ENCODE measurements around the gene SHFL. TPM values are rescaled to one million over a fixed set of nuclear protein-coding genes. Genes with fewer than 3 reads are reported as not detected.

SHFL gene
- polyA plus RNA-seq, 1 of the 3 experiments (the other 2 are of a cell fraction), result 36.6 TPM

DNA sequence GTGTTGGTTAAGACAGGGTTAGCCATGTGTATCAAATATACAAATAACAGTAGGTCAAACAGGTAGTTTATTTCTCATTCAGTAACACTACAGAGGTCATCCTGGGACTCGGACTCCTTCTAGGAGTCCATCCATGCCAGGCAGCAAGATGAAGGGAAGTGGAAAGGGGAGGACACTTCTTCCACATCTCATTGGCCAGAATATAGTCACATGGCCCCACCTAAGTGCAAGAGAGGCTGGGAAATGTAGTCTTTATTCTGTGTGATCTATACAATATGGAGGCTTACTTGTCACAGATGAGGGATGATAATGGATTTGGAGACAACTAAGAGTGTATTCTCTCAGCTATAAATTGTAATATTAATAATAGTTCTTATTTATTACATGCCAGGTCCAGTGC, 41.7 kb upstream of the SHFL start:
- Histone ChIP-seq H3F3A (replicated peaks; ENCODE audit: insufficient read depth) (no peaks in the 10 kb centered on the region), H3K79me2 (ENCODE audit: insufficient read depth) (no peaks in the 10 kb centered on the region), H3K9ac (no peak overlapping the region), H3K4me2 (no peak overlapping the region), H3K27me3 (ENCODE audit: insufficient read depth) (no peaks in the 10 kb centered on the region; the same call in 1 of the 2 replicates), H3K4me1 (ENCODE audit: control insufficient read depth in 1 of 2, insufficient read depth in 2 of 2, low read depth in 1 of 2, low read length in 1 of 2) (no peaks in the 10 kb centered on the region), H3K36me3 (replicated peaks in 1 of 2; ENCODE audit: control insufficient read depth in 1 of 2, insufficient read depth in 2 of 2, low read length in 1 of 2) (no peaks in the 10 kb centered on the region), H3K9me3 (peaks cover 7% of the 10 kb centered on the region; the same call in 1 of the 2 replicates), H3K9me2 (no peaks in the 10 kb centered on the region), H4K20me1 (ENCODE audit: insufficient read depth) (no peaks in the 10 kb centered on the region), H3K4me3 (ENCODE audit: low read depth in 2 of 2, low read length in 1 of 2) (no peak overlapping the region; a peak in 1 of 4 replicates), H3K27ac (ENCODE audit: low read depth in 2 of 2, low read length in 1 of 2) (no peak overlapping the region), H2AFZ (ENCODE audit: low read depth) (no peak overlapping the region)
- WGBS (ENCODE audit: low lambda C conversion rate), result 0% methylated on average over 1 of the region's 1 CpG
- ChIA-PET CTCF (interaction anchor here (4.4 kb wide), 1 partner anchor 17 kb away, joined by 21 read pairs; no protein-coding TSS in a partner anchor), POLR2A (no interaction called here)
- TF ChIP-seq ZBTB33 (IDR thresholded peaks at IDR 0.05; ENCODE audit: borderline replicate concordance, low read depth) (no peak), YY1 (IDR thresholded peaks at IDR 0.05; ENCODE audit: low read depth) (no peak), SIN3A (IDR thresholded peaks at IDR 0.05; ENCODE audit: borderline replicate concordance, low read depth, low read length) (no peak), FOXJ3 (CRISPR knock-in tag; IDR thresholded peaks at IDR 0.05) (no peak), RAD21 (IDR thresholded peaks at IDR 0.05; ENCODE audit: low read length) (no peak)
- no peak for DNase-seq

- Histone ChIP-seq H2AFZ (ENCODE audit: low read depth) (no peak overlapping the region), H4K20me1 (ENCODE audit: insufficient read depth) (no peaks in the 10 kb centered on the region), H3F3A (replicated peaks; ENCODE audit: insufficient read depth) (no peaks in the 10 kb centered on the region), H3K27ac (ENCODE audit: low read depth in 2 of 2, low read length in 1 of 2) (no peak overlapping the region), H3K4me1 (ENCODE audit: control insufficient read depth in 1 of 2, insufficient read depth in 2 of 2, low read depth in 1 of 2, low read length in 1 of 2) (no peaks in the 10 kb centered on the region), H3K9me3 (peaks cover 7% of the 10 kb centered on the region; the same call in 1 of the 2 replicates), H3K9ac (no peak overlapping the region), H3K27me3 (ENCODE audit: insufficient read depth) (no peaks in the 10 kb centered on the region; the same call in 1 of the 2 replicates), H3K9me2 (no peaks in the 10 kb centered on the region), H3K4me3 (ENCODE audit: low read depth in 2 of 2, low read length in 1 of 2) (no peak overlapping the region), H3K4me2 (no peak overlapping the region), H3K79me2 (ENCODE audit: insufficient read depth) (no peaks in the 10 kb centered on the region), H3K36me3 (replicated peaks in 1 of 2; ENCODE audit: control insufficient read depth in 1 of 2, insufficient read depth in 2 of 2, low read length in 1 of 2) (no peaks in the 10 kb centered on the region)
- whole genome bisulfite sequencing (ENCODE audit: low lambda C conversion rate), result 6% methylated on average over 1 of the region's 1 CpG
- no peak for DNase-seq
- ChIA-PET CTCF (interaction anchor here (4.4 kb wide), 1 partner anchor 18 kb away, joined by 21 read pairs; no protein-coding TSS in a partner anchor), POLR2A (no interaction called here)
- TF ChIP-seq MXI1 (IDR thresholded peaks at IDR 0.05; ENCODE audit: low read depth, low read length) (no peak), ZBTB33 (IDR thresholded peaks at IDR 0.05; ENCODE audit: borderline replicate concordance, low read depth) (no peak), RXRA (IDR thresholded peaks at IDR 0.05; ENCODE audit: borderline replicate concordance, low read depth) (no peak), TAF1 (IDR thresholded peaks at IDR 0.05; ENCODE audit: borderline replicate concordance, low read depth, low read length) (no peak), FOSL2 (IDR thresholded peaks at IDR 0.05; ENCODE audit: borderline replicate concordance, low read depth) (no peak), YY1 (IDR thresholded peaks at IDR 0.05; ENCODE audit: low read depth) (no peak), USF2 (IDR thresholded peaks at IDR 0.05; ENCODE audit: borderline replicate concordance, low read depth, low read length) (no peak), NFIC (IDR thresholded peaks at IDR 0.05; ENCODE audit: borderline replicate concordance) (no peak), ELF1 (IDR thresholded peaks at IDR 0.05) (no peak), JUND (IDR thresholded peaks at IDR 0.05) (no peak), USF1 (IDR thresholded peaks at IDR 0.05; ENCODE audit: borderline replicate concordance, low read depth) (no peak), RAD21 (IDR thresholded peaks at IDR 0.05; ENCODE audit: low read length) (no peak), RCOR1 (IDR thresholded peaks at IDR 0.05; ENCODE audit: low read length) (no peak), POLR2AphosphoS5 (IDR thresholded peaks at IDR 0.05; ENCODE audit: low read depth, low read length) (no peak)
- TF ChIP-seq, protein P1, sequence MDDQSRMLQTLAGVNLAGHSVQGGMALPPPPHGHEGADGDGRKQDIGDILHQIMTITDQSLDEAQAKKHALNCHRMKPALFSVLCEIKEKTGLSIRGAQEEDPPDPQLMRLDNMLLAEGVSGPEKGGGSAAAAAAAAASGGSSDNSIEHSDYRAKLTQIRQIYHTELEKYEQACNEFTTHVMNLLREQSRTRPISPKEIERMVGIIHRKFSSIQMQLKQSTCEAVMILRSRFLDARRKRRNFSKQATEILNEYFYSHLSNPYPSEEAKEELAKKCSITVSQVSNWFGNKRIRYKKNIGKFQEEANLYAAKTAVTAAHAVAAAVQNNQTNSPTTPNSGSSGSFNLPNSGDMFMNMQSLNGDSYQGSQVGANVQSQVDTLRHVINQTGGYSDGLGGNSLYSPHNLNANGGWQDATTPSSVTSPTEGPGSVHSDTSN (IDR thresholded peaks at IDR 0.05), result no peak
These were observed 40.7 kb upstream of the SHFL start for GRCh38 chr19:10045371-10045770.
